Fibroblast of pulmonary artery (primary cell): ENCODE data around the gene ASS1.

Experiments used
- DNase-seq: peaks from one replicate; pipeline ENCODE4 v3.0.0-alpha.2; 2010; ENCODE audit warnings: low read depth
- H3K4me3 ChIP-seq: replicated peaks from 2 replicates; pipeline ENCODE4 v1.5.1; 2011; ENCODE audit warnings: low read depth, mild to moderate bottlenecking, control low read depth, low read length, moderate library complexity
- TF ChIP-seq, protein P1 (sequence below): IDR thresholded peaks from 2 replicates; pipeline ENCODE4 v1.5.1; 2011; ENCODE audit warnings: mild to moderate bottlenecking, control low read depth, low read length, inconsistent platforms; ENCODE audit errors: missing control alignments

Gene ASS1

DNA sequence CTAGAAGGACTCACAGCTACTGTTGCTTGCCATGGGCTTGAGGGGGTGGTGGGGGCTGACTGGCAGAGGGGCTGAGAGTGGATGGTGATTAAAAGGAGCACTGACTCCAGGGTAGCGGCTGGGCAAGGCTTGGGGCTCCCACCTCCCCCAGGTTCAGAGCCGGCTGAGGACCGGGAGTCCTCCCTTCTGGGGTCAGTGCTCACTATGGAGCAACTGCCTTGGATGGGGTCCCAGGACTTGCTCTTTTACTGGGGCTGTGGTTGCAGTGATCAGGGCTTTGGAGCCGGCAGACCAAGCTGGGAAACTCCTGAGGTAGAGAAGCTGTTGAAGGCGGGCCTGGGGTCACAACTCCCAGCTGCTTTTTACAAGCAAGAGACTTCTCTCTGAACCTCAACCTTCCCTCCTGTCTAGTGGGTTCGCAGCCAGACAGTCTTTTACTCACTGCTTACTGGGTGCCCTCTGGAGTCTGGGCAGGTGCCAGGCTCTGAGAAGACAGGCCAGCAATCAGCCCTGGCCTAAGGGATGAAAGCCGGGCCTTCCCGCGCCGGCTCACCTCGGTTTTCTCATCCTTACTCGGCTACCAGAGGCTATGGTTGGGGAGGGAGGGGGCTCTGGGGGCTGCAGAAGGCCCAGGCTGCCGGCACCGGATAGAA, 795 bp upstream of the ASS1 start:
- H3K4me3 ChIP-seq = no peak overlapping the region
- no peak for DNase-seq
- TF ChIP-seq, protein P1, sequence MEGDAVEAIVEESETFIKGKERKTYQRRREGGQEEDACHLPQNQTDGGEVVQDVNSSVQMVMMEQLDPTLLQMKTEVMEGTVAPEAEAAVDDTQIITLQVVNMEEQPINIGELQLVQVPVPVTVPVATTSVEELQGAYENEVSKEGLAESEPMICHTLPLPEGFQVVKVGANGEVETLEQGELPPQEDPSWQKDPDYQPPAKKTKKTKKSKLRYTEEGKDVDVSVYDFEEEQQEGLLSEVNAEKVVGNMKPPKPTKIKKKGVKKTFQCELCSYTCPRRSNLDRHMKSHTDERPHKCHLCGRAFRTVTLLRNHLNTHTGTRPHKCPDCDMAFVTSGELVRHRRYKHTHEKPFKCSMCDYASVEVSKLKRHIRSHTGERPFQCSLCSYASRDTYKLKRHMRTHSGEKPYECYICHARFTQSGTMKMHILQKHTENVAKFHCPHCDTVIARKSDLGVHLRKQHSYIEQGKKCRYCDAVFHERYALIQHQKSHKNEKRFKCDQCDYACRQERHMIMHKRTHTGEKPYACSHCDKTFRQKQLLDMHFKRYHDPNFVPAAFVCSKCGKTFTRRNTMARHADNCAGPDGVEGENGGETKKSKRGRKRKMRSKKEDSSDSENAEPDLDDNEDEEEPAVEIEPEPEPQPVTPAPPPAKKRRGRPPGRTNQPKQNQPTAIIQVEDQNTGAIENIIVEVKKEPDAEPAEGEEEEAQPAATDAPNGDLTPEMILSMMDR = no peak

DNA sequence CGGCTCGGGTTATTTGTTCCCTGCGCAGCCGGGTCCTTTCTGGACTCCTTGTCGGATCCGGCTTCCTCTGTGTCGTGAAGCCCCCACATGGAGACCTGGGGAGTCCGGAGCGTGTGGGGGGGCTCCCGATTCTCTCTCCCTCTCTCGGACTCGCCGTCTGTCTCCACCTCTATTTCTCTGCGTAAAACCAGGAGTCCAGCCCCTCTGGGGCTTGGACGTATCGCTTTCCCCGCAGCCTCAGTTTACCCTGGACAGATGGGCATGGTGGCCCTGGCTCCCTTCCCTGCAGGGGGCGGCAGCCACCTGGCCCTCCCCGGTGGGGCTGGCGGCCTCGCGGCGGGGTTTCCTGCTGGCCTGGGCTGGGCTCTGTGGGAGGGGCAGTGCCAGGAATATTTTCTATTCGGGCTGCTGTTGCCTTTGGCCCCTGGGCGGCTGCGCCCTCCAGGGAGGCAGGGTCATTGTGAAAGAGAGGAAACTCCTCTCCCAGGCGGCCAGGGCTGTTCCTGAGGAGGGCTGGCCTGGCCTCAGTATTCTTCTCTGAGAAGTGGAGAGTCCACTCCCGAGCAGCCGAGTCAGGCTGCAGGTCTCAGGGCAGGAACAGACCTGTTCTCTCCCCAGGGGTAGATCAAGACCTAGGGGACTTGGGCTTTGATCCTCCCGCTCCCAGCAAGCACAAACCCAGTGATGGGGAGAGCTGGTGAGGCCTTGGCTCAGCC, 665 bp downstream of the ASS1 start:
- peak overlapping the region; percentile 71 for H3K4me3 ChIP-seq
- peak; percentile 81 for DNase-seq
- TF ChIP-seq, protein P1 = no peak

GRCh38 chr9:130446101-130446861, 1.5 kb downstream of the ASS1 start:
- peak; percentile 97 for DNase-seq
- H3K4me3 ChIP-seq = peak overlapping the region; percentile 71

GRCh38 chr9:130447193-130447816, 2.5 kb downstream of the ASS1 start:
- no peak for DNase-seq
- H3K4me3 ChIP-seq = no peak overlapping the region
- TF ChIP-seq, protein P1 = no peak

More at GRCh38 chr9:130446101-130446861, 1.5 kb downstream of the ASS1 start:
- TF ChIP-seq, protein P1 = no peak

DNA sequence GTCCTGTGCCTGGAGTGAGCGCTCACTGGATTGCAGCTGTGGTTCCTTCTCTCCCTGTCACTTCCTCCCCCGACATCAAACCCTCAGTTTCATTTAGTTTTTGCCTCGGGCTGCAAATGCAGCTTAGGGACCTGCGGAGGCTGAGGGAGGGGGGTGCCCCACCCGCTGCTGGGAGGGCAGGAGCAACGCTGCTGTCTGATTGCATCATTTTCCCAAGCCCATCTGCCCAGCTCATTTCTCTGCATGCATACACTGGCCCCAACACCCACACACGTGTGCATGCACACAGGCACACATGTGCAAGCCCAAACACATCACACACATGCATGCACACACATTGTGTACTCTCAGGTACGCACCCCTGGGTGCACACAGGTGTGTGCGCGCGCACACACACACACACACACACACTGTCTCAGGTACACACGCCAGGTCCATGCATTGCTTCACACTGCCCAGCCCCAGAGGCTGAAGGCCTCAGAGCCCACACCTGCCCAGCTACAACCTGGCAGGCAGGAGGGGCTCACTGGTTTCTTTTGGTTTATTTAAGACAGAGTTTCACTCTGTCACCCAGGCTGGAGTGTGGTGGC, 3.4 kb downstream of the ASS1 start:
- TF ChIP-seq, protein P1 = no peak
- no peak overlapping the region for H3K4me3 ChIP-seq
- DNase-seq = peak; percentile 25

DNA sequence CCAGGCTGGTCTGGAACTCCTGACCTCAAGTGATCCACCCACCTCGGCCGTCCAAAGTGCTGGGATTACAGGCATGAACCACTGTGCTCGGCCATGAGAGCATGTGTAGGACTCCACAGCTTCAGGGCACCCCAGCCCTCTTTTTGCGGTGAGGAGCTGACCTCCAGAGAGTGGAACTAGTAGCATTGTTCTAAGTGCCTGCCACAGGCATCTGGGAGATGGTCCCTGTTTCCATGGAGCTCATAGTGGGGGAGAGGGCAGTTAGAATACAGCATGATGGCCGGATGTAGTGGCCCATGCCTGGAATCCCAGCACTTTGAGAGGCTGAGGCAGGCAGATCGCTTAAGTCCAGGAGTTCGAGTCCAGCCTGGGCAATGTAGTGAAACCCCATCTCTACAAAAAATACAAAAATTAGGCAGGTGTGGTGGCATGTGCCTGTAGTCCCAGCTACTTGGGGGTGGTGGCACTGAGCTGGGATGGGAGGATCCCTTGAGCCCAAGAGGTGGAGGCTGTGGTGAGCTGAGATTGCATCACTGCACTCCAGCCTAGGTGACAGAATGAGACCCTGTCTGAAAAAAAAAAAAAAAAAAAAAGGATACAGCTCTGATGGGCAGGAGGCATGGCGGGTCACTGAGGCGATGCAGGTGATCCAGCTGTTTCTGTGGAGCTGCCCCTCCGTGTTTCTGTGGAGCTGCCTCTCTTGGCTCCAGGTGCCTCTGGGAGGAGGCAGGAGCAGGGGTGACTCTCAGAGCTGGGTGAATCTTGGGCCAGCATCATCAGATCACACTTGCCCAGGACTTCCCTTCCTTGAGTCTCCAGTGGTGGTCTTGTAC, 4.2 kb downstream of the ASS1 start:
- H3K4me3 ChIP-seq = no peak overlapping the region
- TF ChIP-seq, protein P1 = no peak
- DNase-seq = no peak
